ENCODE data around the gene AMN. TPM values are rescaled to one million over a fixed set of nuclear protein-coding genes. Genes with fewer than 3 reads are reported as not detected.

Gene AMN
- polyA plus RNA-seq, 3 donors = 0.09 TPM; not detected in 2

DNA sequence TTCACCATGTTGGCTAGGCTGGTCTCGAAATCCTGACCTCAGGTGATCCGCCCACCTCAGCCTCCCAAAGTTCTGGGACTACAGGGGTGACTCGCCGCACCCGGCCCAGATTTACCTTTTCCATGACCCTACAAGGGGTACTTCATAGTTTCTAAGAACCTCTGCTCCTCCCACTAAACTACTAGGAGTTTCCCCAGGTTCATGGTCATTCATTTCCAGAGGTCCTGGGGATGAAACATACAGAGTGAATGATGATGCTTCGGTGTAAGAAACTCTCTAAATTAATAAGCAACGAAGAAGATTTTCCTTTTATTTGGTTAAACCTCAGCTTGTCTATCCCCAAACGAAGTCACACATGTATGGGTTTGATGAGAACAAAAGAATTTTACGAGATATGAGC is 56.9 kb downstream of the AMN start:
- Histone ChIP-seq H3K36me3 (replicated peaks in 1 of 2; ENCODE audit: control insufficient read depth in 1 of 2, insufficient read depth in 2 of 2, low read length in 2 of 2) (peaks cover 10 to 56% of the 10 kb centered on the region in 2 donors), H3K4me1 (ENCODE audit: control insufficient read depth in 1 of 2, insufficient read depth in 2 of 2, low read length in 2 of 2) (peaks cover under 1% of the 10 kb centered on the region in 2 donors), H3K4me2 (replicated peaks; ENCODE audit: extremely low read depth, low read length, poor library complexity, severe bottlenecking) (no peak overlapping the region), H3K27me3 (ENCODE audit: control insufficient read depth in 2 of 2, insufficient read depth in 2 of 2, low read length in 2 of 2) (no peaks in the 10 kb centered on the region), H2AFZ (ENCODE audit: insufficient read depth, low read depth, low read length, poor library complexity, severe bottlenecking) (no peak overlapping the region), H3K4me3 (replicated peaks in 1 of 3; ENCODE audit: low read depth in 2 of 3, low read length in 3 of 3) (no peak overlapping the region), H3K9ac (ENCODE audit: insufficient read depth, low read length, poor library complexity, severe bottlenecking) (no peak overlapping the region), H3K27ac (ENCODE audit: low read depth in 1 of 2, low read length in 2 of 2) (no peak overlapping the region), H4K20me1 (ENCODE audit: insufficient read depth, low read length) (no peaks in the 10 kb centered on the region), H3K9me3 (replicated peaks in 1 of 2; ENCODE audit: control insufficient read depth in 1 of 2, insufficient read depth in 1 of 2, low read length in 2 of 2) (no peaks in the 10 kb centered on the region), H3K79me2 (ENCODE audit: insufficient read depth, low read length) (no peaks in the 10 kb centered on the region)
- Mint-ChIP-seq H3K4me3 (no peak overlapping the region), H3K27ac (no peak overlapping the region), H3K4me1 (peaks cover 13% of the 10 kb centered on the region), H3K36me3 (peaks cover 46 to 73% of the 10 kb centered on the region in 2 donors), H3K27me3 (ENCODE audit: low read depth in 3 of 3) (peaks cover 0 to 4% (median 2%) of the 10 kb centered on the region in 3 donors), H3K9me3 (peaks cover 0 to 3% (median 0%) of the 10 kb centered on the region in 7 donors)
- no peak for DNase-seq
- WGBS (ENCODE audit: insufficient coverage) = 83% methylated on average over 5 of the region's 9 CpGs
- TF ChIP-seq CTCF (IDR thresholded peaks at IDR 0.05) = no peak
- intact Hi-C loops (cut with micrococcal nuclease) = no loop called here

- Histone ChIP-seq H3K27ac (ENCODE audit: low read depth in 1 of 2, low read length in 2 of 2) (no peak overlapping the region), H3K27me3 (ENCODE audit: control insufficient read depth in 2 of 2, insufficient read depth in 2 of 2, low read length in 2 of 2) (no peaks in the 10 kb centered on the region), H4K20me1 (ENCODE audit: insufficient read depth, low read length) (no peaks in the 10 kb centered on the region), H3K4me2 (replicated peaks; ENCODE audit: extremely low read depth, low read length, poor library complexity, severe bottlenecking) (no peak overlapping the region), H3K4me3 (replicated peaks in 1 of 3; ENCODE audit: low read depth in 2 of 3, low read length in 3 of 3) (no peak overlapping the region), H3K9ac (ENCODE audit: insufficient read depth, low read length, poor library complexity, severe bottlenecking) (no peak overlapping the region), H3K9me3 (replicated peaks in 1 of 2; ENCODE audit: control insufficient read depth in 1 of 2, insufficient read depth in 1 of 2, low read length in 2 of 2) (no peaks in the 10 kb centered on the region), H3K36me3 (replicated peaks in 1 of 2; ENCODE audit: control insufficient read depth in 1 of 2, insufficient read depth in 2 of 2, low read length in 2 of 2) (peaks cover 10 to 60% of the 10 kb centered on the region in 2 donors), H3K4me1 (ENCODE audit: control insufficient read depth in 1 of 2, insufficient read depth in 2 of 2, low read length in 2 of 2) (no peaks in the 10 kb centered on the region), H3K79me2 (ENCODE audit: insufficient read depth, low read length) (no peaks in the 10 kb centered on the region), H2AFZ (ENCODE audit: insufficient read depth, low read depth, low read length, poor library complexity, severe bottlenecking) (no peak overlapping the region)
- 50% methylated on average over 3 of the region's 8 CpGs for WGBS (ENCODE audit: insufficient coverage)
- TF ChIP-seq CTCF (IDR thresholded peaks at IDR 0.05) = no peak
- intact Hi-C loops (cut with micrococcal nuclease) = no loop called here
- Mint-ChIP-seq H3K27ac (no peak overlapping the region), H3K9me3 (peaks cover 0 to 3% (median 0%) of the 10 kb centered on the region in 7 donors), H3K4me3 (no peak overlapping the region), H3K27me3 (ENCODE audit: low read depth in 3 of 3) (peaks cover 0 to 2% (median 2%) of the 10 kb centered on the region in 3 donors), H3K4me1 (peaks cover 9% of the 10 kb centered on the region), H3K36me3 (peaks cover 47 to 74% of the 10 kb centered on the region in 2 donors)
- DNase-seq = no peak
Observed at GRCh38 chr14:102980409-102980810, 57.9 kb downstream of the AMN start.

Other genes with a start within 250 kb of the AMN start
- gene TRAF3, start 145.2 kb upstream of the AMN start, polyA plus RNA-seq = 10 to 100 TPM; 12.0 to 37.6 (median 17.3) TPM
- gene CDC42BPB, start 134.9 kb downstream of the AMN start, polyA plus RNA-seq = 10 to 100 TPM in 1 of 3 donors, under 1 TPM in 2; 0.25 to 19.0 (median 0.60) TPM
- gene LBHD2, start 161.5 kb downstream of the AMN start, polyA plus RNA-seq = not detected
- gene EXOC3L4, start 172.1 kb downstream of the AMN start, polyA plus RNA-seq = under 1 TPM in 1 of 3 donors, not detected in 2; 0.17 TPM
- 1,000 to 10,000 TPM in 1 of 3 donors, 10 to 100 TPM in 2; 41.5 to 1,807 (median 50.8) TPM for gene TNFAIP2, start 200.8 kb downstream of the AMN start, polyA plus RNA-seq

All from CD14-positive monocyte (primary cell).